ENCODE results near the gene ST8SIA2.

Gene ST8SIA2

GRCh38 chr15:92485441-92485840 lies 91.8 kb downstream of the ST8SIA2 start:
- no peak for TF ChIP-seq CTCF (IDR thresholded peaks at IDR 0.05; ENCODE audit: extremely low read depth, missing control alignments)
- no peak for DNase-seq (ENCODE audit: low spot score)

- no peak for TF ChIP-seq CTCF (IDR thresholded peaks at IDR 0.05; ENCODE audit: extremely low read depth, missing control alignments)
- no peak for DNase-seq (ENCODE audit: low spot score)
Observed at GRCh38 chr15:92492551-92493115, 99.0 kb downstream of the ST8SIA2 start.

- TF ChIP-seq CTCF (IDR thresholded peaks at IDR 0.05; ENCODE audit: extremely low read depth, missing control alignments): no peak
- DNase-seq (ENCODE audit: low spot score): no peak
Observed at GRCh38 chr15:92494806-92495336, 101.2 kb downstream of the ST8SIA2 start.

- no peak for TF ChIP-seq CTCF (IDR thresholded peaks at IDR 0.05; ENCODE audit: extremely low read depth, missing control alignments)
- DNase-seq (ENCODE audit: low spot score): no peak
Observed at GRCh38 chr15:92495446-92495845, 101.8 kb downstream of the ST8SIA2 start.

DNA sequence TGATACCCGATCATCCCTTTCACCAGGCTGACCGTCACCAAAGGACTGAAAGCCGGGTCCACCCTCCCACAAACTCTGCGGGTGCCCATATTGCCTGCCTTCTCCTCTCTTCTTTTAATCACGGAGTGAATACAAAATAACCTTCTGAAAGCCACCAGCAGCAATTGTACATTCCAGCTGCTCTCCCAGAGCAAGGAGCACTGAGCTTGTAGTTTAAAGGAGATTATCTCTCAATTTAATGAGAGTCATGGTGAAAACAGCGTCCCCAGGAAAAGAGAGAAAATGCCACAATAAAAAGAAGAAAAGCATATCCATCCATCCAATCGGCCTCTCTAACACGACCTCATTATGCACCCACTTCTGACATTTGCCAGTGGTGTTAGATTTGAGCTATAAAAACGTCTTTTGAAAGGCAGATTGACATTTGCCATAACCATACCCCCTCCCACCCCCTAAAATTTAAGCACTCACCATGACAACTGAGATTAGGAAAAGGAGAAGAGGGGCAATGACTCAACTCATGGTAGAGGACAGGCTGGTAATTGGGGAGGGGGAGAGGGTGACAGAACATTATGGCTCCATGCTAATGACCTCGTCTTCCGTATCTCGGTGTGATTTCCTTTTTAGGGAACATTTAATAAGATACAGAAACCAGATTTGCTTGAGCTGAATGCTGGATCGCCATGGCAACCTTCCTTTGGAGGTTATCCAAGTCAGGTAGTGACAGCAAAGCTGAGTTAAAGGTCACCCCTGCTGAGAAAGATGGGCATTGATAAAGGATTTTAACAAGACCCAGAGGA lies 106.2 kb downstream of the ST8SIA2 start:
- DNase-seq (ENCODE audit: low spot score): no peak
- TF ChIP-seq CTCF (IDR thresholded peaks at IDR 0.05; ENCODE audit: extremely low read depth, missing control alignments): no peak

GRCh38 chr15:92502336-92502735 lies 108.7 kb downstream of the ST8SIA2 start:
- no peak for DNase-seq (ENCODE audit: low spot score)

More at GRCh38 chr15:92502336-92502735, 108.7 kb downstream of the ST8SIA2 start:
- TF ChIP-seq CTCF (IDR thresholded peaks at IDR 0.05; ENCODE audit: extremely low read depth, missing control alignments): no peak
